K562 (cell line): ENCODE results near the gene NUP62. TPM values are rescaled to one million over a fixed set of nuclear protein-coding genes. Genes with fewer than 3 reads are reported as not detected.

Source experiments
- ATAC-seq: fragments of 200-7000 bp; cut with Tn5 transposase; 3 replicates; pipeline ENCODE4 v1.9.1; 2020; ENCODE audit warnings: moderate library complexity
- BruUV-seq: library from RNA; stranded (reverse); fragments of 400-500 nt; replicated peaks from 2 replicates; lab custom pipeline; 2021; lab: Mats Ljungman, UMichigan
- CTCF ChIA-PET: fragments of 300-600 bp; formaldehyde crosslinking; extraction: SDS; loops from one replicate; lab custom pipeline; 2021; ENCODE audit warnings: low intra/inter-chr PET ratio; lab: Yijun Ruan, JAX
- POLR2A ChIA-PET: fragments of 300-600, 350-650 bp; sonication (Branson Sonifier 250); formaldehyde crosslinking; extraction: SDS; loops from one replicate; lab custom pipeline; 2021; ENCODE audit warnings: antibody characterized with exemption, inconsistent platforms; lab: Yijun Ruan, JAX
- DNase-seq, 4 experiments: peaks; one replicate each; pipeline versions ENCODE4 v3.0.0 to v3.0.0-alpha.2; 2011 to 2018; ENCODE audit warnings: low spot score in 3 of 4, mixed read lengths in 3 of 4; ENCODE audit errors: extremely low read depth in 1 of 4
- FAIRE-seq: peaks from 2 replicates; lab custom pipeline; 2011; peaks lifted over from hg19 to GRCh38; lab: Jason Lieb, UNC
- H2AFZ ChIP-seq: 2 replicates; pipeline ENCODE4 v1.6.0; 2011; ENCODE audit warnings: low read depth, low read length, control low read depth, inconsistent platforms
- H3K27ac ChIP-seq: fragments of 200-600 bp; 3 replicates; pipeline ENCODE4 v1.8.0; 2011; ENCODE audit warnings: low read depth, mild to moderate bottlenecking, control low read depth, inconsistent platforms, low read length, moderate library complexity, mixed read lengths; ENCODE audit errors: extremely low read depth
- H3K27me3 ChIP-seq, 2 experiments: fragments of 300-600 bp in 1 of 2; 2 replicates in 1 of 2; 3 replicates in 1 of 2; pipeline versions ENCODE4 v1.6.0 to v1.8.0; 2011; ENCODE audit warnings: inconsistent platforms in 2 of 2, low read length in 2 of 2, mild to moderate bottlenecking in 1 of 2, mixed read lengths in 1 of 2, moderate library complexity in 1 of 2; ENCODE audit not compliant: control insufficient read depth in 2 of 2, insufficient read depth in 2 of 2
- H3K36me3 ChIP-seq: fragments of 300-600 bp; 3 replicates; pipeline ENCODE4 v1.8.0; 2011; ENCODE audit warnings: mild to moderate bottlenecking, low read length, inconsistent platforms; ENCODE audit not compliant: control insufficient read depth, insufficient read depth
- H3K4me1 ChIP-seq, 2 experiments: fragments of 200-600 bp in 1 of 2; replicated peaks in 1 of 2; 2 replicates in 1 of 2; 3 replicates in 1 of 2; pipeline versions ENCODE4 v1.5.1 to v1.8.0; 2011; ENCODE audit warnings: inconsistent platforms in 2 of 2, low read length in 2 of 2, mild to moderate bottlenecking in 1 of 2, mixed read lengths in 1 of 2, moderate library complexity in 1 of 2; ENCODE audit not compliant: control insufficient read depth in 2 of 2, insufficient read depth in 2 of 2
- H3K4me2 ChIP-seq: 2 replicates; pipeline ENCODE4 v1.6.1; 2011; ENCODE audit warnings: low read length, control low read depth, inconsistent platforms, mixed read lengths; ENCODE audit not compliant: insufficient read depth
- H3K4me3 ChIP-seq: fragments of 200-600 bp; sonication (generic), shearing (Covaris generic); 2 replicates; pipeline ENCODE4 v1.5.1; 2016; ENCODE audit warnings: control low read depth, inconsistent platforms
- H3K79me2 ChIP-seq: fragments of 200-600 bp; 3 replicates; pipeline ENCODE4 v1.8.0; 2011; ENCODE audit warnings: low read length, inconsistent platforms; ENCODE audit not compliant: control insufficient read depth, insufficient read depth
- H3K9ac ChIP-seq, 2 experiments: 2 replicates each; pipeline versions ENCODE4 v1.6.0 to v1.6.1; 2011; ENCODE audit warnings: low read depth in 2 of 2, low read length in 2 of 2, control low read depth in 1 of 2, inconsistent platforms in 1 of 2, mild to moderate bottlenecking in 1 of 2, mixed read lengths in 1 of 2; ENCODE audit not compliant: insufficient read depth in 1 of 2
- H3K9me1 ChIP-seq: one replicate; pipeline ENCODE4 v1.6.0; 2011; ENCODE audit warnings: inconsistent platforms, mild to moderate bottlenecking, low read length, moderate library complexity; ENCODE audit not compliant: control insufficient read depth, insufficient read depth
- H3K9me3 ChIP-seq: replicated peaks from 2 replicates; pipeline ENCODE4 v1.5.1; 2011; ENCODE audit warnings: low read depth, low read length, inconsistent platforms; ENCODE audit not compliant: control insufficient read depth, insufficient read depth
- H4K20me1 ChIP-seq: replicated peaks from 2 replicates; pipeline ENCODE4 v1.6.1; 2011; ENCODE audit warnings: low read length, inconsistent platforms, mixed read lengths; ENCODE audit not compliant: control insufficient read depth, insufficient read depth
- CREBBP ChIP-seq: IDR thresholded peaks from one replicate; pipeline ENCODE4 v1.6.1; 2012; ENCODE audit warnings: low read depth, mild to moderate bottlenecking, control low read depth, inconsistent platforms, low read length
- WGBS: fragments of 100-300 bp; shearing (Covaris generic); methylation state at CpG from one replicate; pipeline ENCODE4 v1.1.6; 2016; ENCODE audit warnings: low coverage, mixed read lengths; ENCODE audit not compliant: insufficient coverage; ENCODE audit errors: missing lambda C conversion rate; 5-methylcytosine and 5-hydroxymethylcytosine counted together
- in situ Hi-C: fragments of 300-500 bp; cut with MboI; formaldehyde crosslinking; loops from 4 replicates; pipeline ENCODE4 v1.15.0; 2018; ENCODE audit warnings: inconsistent platforms, mixed read lengths
- intact Hi-C: fragments of 100-400 bp; cut with micrococcal nuclease; formaldehyde crosslinking; loops from 2 replicates; pipeline ENCODE4 v1.14.2; 2022
- polyA plus RNA-seq, 8 experiments: library from polyadenylated mRNA; depleted of rRNA in 4 of 8; stranded (reverse) in 5 of 8; unstranded in 3 of 8; fragments of >200 nt; fragmentation: Nextera tagmentation in 2 of 8; fragmentation: Illumina TruSeq in 1 of 8; extraction: Ambion mirVana in 2 of 8; extraction: Trizol in 1 of 8; gene quantifications; 2 replicates each; pipeline versions ENCODE4 v1.2.1 to v1.2.3, GENCODE V29; 2011 to 2014; ENCODE audit warnings: inconsistent platforms in 1 of 8, missing spikeins in 1 of 8
- total RNA-seq, 7 experiments: library from RNA; depleted of rRNA in 6 of 7; stranded (reverse); fragments of >200 nt in 6 of 7; fragmentation: Illumina TruSeq in 2 of 7; extraction: Trizol in 2 of 7; gene quantifications; 2 replicates each; pipeline versions ENCODE4 v1.2.1 to v1.2.3, GENCODE V29; 2011 to 2021; ENCODE audit warnings: low replicate concordance in 1 of 7
- TF ChIP-seq, protein P1 (sequence below): fragments of 450-650 bp; conservative IDR thresholded peaks from 2 replicates; pipeline ENCODE4 v1.6.1; 2016; ENCODE audit warnings: missing genetic modification characterization, low read depth, mild to moderate bottlenecking, control low read depth, missing compliant biosample characterization
- TF ChIP-seq, protein P2 (sequence below): fragments of 200-600 bp; sonication (generic); IDR thresholded peaks from one replicate; pipeline ENCODE4 v1.6.1; 2012; ENCODE audit warnings: mild to moderate bottlenecking, low read depth, low read length, inconsistent platforms

NUP62 gene
- total and polyA plus RNA-seq, 9 of the 15 experiments (the other 6 are each of a cell fraction or from before 2014, with no cell fraction given), result 16.9 to 109 (median 66.0) TPM

- POLR2A ChIA-PET, result interaction anchor here (0.5 to 0.6 kb wide), 2 partner anchors 18 to 82 kb away, joined by 3 read pairs; no protein-coding TSS in a partner anchor
- CTCF ChIA-PET, result interaction anchor here (0.7 kb wide), 1 partner anchor 70 kb away, joined by 3 read pairs; no protein-coding TSS in a partner anchor
- no TSS peak for BruUV-seq
- Histone ChIP-seq H3K9me3 (no peaks in the 10 kb centered on the region), H3K9me1 (peaks cover 4% of the 10 kb centered on the region)
- TF ChIP-seq CREBBP, result no peak
- TF ChIP-seq, protein P1, sequence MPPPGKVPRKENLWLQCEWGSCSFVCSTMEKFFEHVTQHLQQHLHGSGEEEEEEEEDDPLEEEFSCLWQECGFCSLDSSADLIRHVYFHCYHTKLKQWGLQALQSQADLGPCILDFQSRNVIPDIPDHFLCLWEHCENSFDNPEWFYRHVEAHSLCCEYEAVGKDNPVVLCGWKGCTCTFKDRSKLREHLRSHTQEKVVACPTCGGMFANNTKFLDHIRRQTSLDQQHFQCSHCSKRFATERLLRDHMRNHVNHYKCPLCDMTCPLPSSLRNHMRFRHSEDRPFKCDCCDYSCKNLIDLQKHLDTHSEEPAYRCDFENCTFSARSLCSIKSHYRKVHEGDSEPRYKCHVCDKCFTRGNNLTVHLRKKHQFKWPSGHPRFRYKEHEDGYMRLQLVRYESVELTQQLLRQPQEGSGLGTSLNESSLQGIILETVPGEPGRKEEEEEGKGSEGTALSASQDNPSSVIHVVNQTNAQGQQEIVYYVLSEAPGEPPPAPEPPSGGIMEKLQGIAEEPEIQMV (tag), result no peak
- TF ChIP-seq, protein P2, sequence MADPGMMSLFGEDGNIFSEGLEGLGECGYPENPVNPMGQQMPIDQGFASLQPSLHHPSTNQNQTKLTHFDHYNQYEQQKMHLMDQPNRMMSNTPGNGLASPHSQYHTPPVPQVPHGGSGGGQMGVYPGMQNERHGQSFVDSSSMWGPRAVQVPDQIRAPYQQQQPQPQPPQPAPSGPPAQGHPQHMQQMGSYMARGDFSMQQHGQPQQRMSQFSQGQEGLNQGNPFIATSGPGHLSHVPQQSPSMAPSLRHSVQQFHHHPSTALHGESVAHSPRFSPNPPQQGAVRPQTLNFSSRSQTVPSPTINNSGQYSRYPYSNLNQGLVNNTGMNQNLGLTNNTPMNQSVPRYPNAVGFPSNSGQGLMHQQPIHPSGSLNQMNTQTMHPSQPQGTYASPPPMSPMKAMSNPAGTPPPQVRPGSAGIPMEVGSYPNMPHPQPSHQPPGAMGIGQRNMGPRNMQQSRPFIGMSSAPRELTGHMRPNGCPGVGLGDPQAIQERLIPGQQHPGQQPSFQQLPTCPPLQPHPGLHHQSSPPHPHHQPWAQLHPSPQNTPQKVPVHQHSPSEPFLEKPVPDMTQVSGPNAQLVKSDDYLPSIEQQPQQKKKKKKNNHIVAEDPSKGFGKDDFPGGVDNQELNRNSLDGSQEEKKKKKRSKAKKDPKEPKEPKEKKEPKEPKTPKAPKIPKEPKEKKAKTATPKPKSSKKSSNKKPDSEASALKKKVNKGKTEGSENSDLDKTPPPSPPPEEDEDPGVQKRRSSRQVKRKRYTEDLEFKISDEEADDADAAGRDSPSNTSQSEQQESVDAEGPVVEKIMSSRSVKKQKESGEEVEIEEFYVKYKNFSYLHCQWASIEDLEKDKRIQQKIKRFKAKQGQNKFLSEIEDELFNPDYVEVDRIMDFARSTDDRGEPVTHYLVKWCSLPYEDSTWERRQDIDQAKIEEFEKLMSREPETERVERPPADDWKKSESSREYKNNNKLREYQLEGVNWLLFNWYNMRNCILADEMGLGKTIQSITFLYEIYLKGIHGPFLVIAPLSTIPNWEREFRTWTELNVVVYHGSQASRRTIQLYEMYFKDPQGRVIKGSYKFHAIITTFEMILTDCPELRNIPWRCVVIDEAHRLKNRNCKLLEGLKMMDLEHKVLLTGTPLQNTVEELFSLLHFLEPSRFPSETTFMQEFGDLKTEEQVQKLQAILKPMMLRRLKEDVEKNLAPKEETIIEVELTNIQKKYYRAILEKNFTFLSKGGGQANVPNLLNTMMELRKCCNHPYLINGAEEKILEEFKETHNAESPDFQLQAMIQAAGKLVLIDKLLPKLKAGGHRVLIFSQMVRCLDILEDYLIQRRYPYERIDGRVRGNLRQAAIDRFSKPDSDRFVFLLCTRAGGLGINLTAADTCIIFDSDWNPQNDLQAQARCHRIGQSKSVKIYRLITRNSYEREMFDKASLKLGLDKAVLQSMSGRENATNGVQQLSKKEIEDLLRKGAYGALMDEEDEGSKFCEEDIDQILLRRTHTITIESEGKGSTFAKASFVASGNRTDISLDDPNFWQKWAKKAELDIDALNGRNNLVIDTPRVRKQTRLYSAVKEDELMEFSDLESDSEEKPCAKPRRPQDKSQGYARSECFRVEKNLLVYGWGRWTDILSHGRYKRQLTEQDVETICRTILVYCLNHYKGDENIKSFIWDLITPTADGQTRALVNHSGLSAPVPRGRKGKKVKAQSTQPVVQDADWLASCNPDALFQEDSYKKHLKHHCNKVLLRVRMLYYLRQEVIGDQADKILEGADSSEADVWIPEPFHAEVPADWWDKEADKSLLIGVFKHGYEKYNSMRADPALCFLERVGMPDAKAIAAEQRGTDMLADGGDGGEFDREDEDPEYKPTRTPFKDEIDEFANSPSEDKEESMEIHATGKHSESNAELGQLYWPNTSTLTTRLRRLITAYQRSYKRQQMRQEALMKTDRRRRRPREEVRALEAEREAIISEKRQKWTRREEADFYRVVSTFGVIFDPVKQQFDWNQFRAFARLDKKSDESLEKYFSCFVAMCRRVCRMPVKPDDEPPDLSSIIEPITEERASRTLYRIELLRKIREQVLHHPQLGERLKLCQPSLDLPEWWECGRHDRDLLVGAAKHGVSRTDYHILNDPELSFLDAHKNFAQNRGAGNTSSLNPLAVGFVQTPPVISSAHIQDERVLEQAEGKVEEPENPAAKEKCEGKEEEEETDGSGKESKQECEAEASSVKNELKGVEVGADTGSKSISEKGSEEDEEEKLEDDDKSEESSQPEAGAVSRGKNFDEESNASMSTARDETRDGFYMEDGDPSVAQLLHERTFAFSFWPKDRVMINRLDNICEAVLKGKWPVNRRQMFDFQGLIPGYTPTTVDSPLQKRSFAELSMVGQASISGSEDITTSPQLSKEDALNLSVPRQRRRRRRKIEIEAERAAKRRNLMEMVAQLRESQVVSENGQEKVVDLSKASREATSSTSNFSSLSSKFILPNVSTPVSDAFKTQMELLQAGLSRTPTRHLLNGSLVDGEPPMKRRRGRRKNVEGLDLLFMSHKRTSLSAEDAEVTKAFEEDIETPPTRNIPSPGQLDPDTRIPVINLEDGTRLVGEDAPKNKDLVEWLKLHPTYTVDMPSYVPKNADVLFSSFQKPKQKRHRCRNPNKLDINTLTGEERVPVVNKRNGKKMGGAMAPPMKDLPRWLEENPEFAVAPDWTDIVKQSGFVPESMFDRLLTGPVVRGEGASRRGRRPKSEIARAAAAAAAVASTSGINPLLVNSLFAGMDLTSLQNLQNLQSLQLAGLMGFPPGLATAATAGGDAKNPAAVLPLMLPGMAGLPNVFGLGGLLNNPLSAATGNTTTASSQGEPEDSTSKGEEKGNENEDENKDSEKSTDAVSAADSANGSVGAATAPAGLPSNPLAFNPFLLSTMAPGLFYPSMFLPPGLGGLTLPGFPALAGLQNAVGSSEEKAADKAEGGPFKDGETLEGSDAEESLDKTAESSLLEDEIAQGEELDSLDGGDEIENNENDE, result no peak
- TF ChIP-seq, all 486 proteins: peak for 0
- Histone ChIP-seq H2AFZ (no peak overlapping the region), H3K36me3 (peaks cover 44% of the 10 kb centered on the region), H3K4me3 (no peak overlapping the region), H4K20me1 (no peaks in the 10 kb centered on the region), H3K79me2 (peaks cover 39% of the 10 kb centered on the region), H3K9ac (peak overlapping the region in 1 of 2 experiments; percentile 84; a peak in 2 of 4 replicates), H3K4me1 (peaks cover 27 to 80% of the 10 kb centered on the region in 2 experiments), H3K27ac (peak overlapping the region; percentile 26; the same call in 2 of the 3 replicates), H3K4me2 (no peak overlapping the region), H3K27me3 (no peaks in the 10 kb centered on the region)
- 78% methylated on average over 19 of the region's 27 CpGs for WGBS
- in situ Hi-C loops, result loop anchor here (10.0 kb wide), 1 partner anchor 378 kb away; the partner anchor contains the start of gene RPS11
- no peak for DNase-seq
- FAIRE-seq, result no peak
- intact Hi-C loops, result loop anchor here (10.0 kb wide), 1 partner anchor 158 kb away; no protein-coding TSS in a partner anchor
- ATAC-seq, result no peak
Measured at GRCh38 chr19:49872245-49873128, 56.8 kb downstream of the NUP62 start.
